Left hindlimb (tissue), 1 donor: ENCODE results near the gene FAAP24.
"Not testable (repeated sequence)": the region's sequence is repeated elsewhere in the genome, so short reads cannot be mapped to it uniquely, and the experiment has no call there.

Experiments
- DNase-seq: peaks from one replicate; pipeline ENCODE4 v3.0.0-alpha.2; 2018

FAAP24 gene

GRCh38 chr19:33000510-33000909 lies 28.5 kb downstream of the FAAP24 start:
- DNase-seq = no peak

- DNase-seq = no peak
Measured at GRCh38 chr19:33000910-33001309, 28.9 kb downstream of the FAAP24 start.

- DNase-seq = not testable (repeated sequence)
Measured at GRCh38 chr19:33002126-33002865, 30.3 kb downstream of the FAAP24 start.

GRCh38 chr19:33003424-33004024 lies 31.5 kb downstream of the FAAP24 start:
- not testable (repeated sequence) for DNase-seq

GRCh38 chr19:33005440-33005839 lies 33.4 kb downstream of the FAAP24 start:
- DNase-seq = no peak

- DNase-seq = no peak
Measured at GRCh38 chr19:33008738-33009137, 36.7 kb downstream of the FAAP24 start.

GRCh38 chr19:33010891-33011290 lies 38.8 kb downstream of the FAAP24 start:
- not testable (repeated sequence) for DNase-seq

GRCh38 chr19:33022472-33023116 lies 50.6 kb downstream of the FAAP24 start:
- no peak for DNase-seq

GRCh38 chr19:33024398-33024797 lies 52.4 kb downstream of the FAAP24 start:
- no peak for DNase-seq

- DNase-seq = not testable (repeated sequence)
Measured at GRCh38 chr19:33025468-33026238, 53.6 kb downstream of the FAAP24 start.

GRCh38 chr19:33026602-33027001 lies 54.6 kb downstream of the FAAP24 start:
- not testable (repeated sequence) for DNase-seq
